ENCODE data around the gene CTIF.

Gene CTIF

DNA sequence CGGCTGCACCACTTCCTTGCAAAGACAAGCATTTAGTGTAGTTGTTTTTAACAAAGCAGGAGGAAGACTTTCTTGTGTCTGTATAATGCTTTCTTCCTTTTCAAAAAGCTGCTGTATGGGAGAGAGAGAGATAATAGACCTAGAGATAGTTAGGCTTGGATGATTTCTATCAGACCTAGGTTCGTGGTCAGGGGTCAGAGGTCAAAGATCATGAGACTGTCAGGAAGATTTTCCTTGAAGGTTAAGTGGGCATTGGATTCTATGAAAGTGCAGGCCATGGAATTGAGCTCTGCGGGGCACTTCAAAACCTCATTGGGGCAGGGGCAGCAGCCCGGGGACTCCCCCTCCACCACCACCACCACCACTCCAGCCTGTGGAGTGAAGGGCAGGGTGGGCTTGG, 164.6 kb downstream of the CTIF start:
- Histone ChIP-seq H3K9me2 (replicated peaks; ENCODE audit: insufficient read depth, low read length) (no peaks in the 10 kb centered on the region), H3K9ac (ENCODE audit: low read length) (no peak overlapping the region), H3K79me2 (ENCODE audit: low read length) (no peaks in the 10 kb centered on the region), H3K4me2 (ENCODE audit: low read depth, low read length) (no peak overlapping the region), H3K4me1 (ENCODE audit: low read length) (0 out of 2 replicates have a peak, but pooled peaks cover 6% of the 10 kb centered on the region), H3K27me3 (replicated peaks; ENCODE audit: insufficient read depth, low read length) (no peaks in the 10 kb centered on the region), H3K36me3 (replicated peaks; ENCODE audit: insufficient read depth, low read length) (no peaks in the 10 kb centered on the region), H3K27ac (ENCODE audit: low read length) (no peak overlapping the region), H3K9me3 (replicated peaks; ENCODE audit: insufficient read depth, low read length) (no peaks in the 10 kb centered on the region), H4K20me1 (ENCODE audit: insufficient read depth, low read length) (no peaks in the 10 kb centered on the region), H3K4me3 (ENCODE audit: low read length) (no peak overlapping the region), H3F3A (ENCODE audit: insufficient read depth, low read length) (no peaks in the 10 kb centered on the region), H2AFZ (ENCODE audit: low read length) (no peak overlapping the region)
- no peak for DNase-seq
- TF ChIP-seq EZH2phosphoT487 (IDR thresholded peaks at IDR 0.05; ENCODE audit: low read length) (no peak), EZH2 (optimal IDR thresholded peaks at IDR 0.05; ENCODE audit: low read depth, low read length) (no peak)
- TF ChIP-seq, protein P1, sequence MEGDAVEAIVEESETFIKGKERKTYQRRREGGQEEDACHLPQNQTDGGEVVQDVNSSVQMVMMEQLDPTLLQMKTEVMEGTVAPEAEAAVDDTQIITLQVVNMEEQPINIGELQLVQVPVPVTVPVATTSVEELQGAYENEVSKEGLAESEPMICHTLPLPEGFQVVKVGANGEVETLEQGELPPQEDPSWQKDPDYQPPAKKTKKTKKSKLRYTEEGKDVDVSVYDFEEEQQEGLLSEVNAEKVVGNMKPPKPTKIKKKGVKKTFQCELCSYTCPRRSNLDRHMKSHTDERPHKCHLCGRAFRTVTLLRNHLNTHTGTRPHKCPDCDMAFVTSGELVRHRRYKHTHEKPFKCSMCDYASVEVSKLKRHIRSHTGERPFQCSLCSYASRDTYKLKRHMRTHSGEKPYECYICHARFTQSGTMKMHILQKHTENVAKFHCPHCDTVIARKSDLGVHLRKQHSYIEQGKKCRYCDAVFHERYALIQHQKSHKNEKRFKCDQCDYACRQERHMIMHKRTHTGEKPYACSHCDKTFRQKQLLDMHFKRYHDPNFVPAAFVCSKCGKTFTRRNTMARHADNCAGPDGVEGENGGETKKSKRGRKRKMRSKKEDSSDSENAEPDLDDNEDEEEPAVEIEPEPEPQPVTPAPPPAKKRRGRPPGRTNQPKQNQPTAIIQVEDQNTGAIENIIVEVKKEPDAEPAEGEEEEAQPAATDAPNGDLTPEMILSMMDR (IDR thresholded peaks at IDR 0.05; ENCODE audit: low read length) = no peak

DNA sequence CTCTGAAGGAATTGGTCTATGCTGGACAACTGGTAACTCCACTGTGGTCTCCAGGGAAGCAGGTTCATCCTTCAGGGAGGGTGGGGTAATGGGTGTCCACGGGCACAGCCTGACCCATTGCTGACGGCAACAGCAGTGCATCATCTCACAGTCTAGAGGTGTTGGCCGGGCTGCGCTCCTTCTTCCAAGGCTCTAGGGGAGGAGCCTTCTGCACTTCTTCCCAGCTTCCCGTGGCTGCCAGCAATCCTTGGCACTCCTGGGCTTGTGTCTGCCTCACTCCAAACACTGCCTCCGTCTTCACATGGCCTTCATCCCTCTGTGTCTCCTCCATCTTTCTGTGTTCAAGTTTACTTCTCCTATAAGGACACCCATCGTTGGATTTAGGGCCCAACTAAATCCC, 166.2 kb downstream of the CTIF start:
- no peaks in the 10 kb centered on the region for H3K36me3 ChIP-seq (replicated peaks; ENCODE audit: insufficient read depth, low read length)
- no peak overlapping the region for H3K9ac ChIP-seq (ENCODE audit: low read length)
- H3K4me2 ChIP-seq (ENCODE audit: low read depth, low read length) = no peak overlapping the region
- H3K9me2 ChIP-seq (replicated peaks; ENCODE audit: insufficient read depth, low read length) = no peaks in the 10 kb centered on the region
- no peaks in the 10 kb centered on the region for H3F3A ChIP-seq (ENCODE audit: insufficient read depth, low read length)
- H3K4me3 ChIP-seq (ENCODE audit: low read length) = no peak overlapping the region
- H3K27me3 ChIP-seq (replicated peaks; ENCODE audit: insufficient read depth, low read length) = no peaks in the 10 kb centered on the region
- H4K20me1 ChIP-seq (ENCODE audit: insufficient read depth, low read length) = no peaks in the 10 kb centered on the region
- H3K9me3 ChIP-seq (replicated peaks; ENCODE audit: insufficient read depth, low read length) = no peaks in the 10 kb centered on the region
- no peaks in the 10 kb centered on the region for H3K79me2 ChIP-seq (ENCODE audit: low read length)
- no peak for TF ChIP-seq EZH2phosphoT487 (IDR thresholded peaks at IDR 0.05; ENCODE audit: low read length)
- no peak for DNase-seq
- no peak overlapping the region for H2AFZ ChIP-seq (ENCODE audit: low read length)
- 0 out of 2 replicates have a peak, but pooled peaks cover 6% of the 10 kb centered on the region for H3K4me1 ChIP-seq (ENCODE audit: low read length)
- H3K27ac ChIP-seq (ENCODE audit: low read length) = no peak overlapping the region

DNA sequence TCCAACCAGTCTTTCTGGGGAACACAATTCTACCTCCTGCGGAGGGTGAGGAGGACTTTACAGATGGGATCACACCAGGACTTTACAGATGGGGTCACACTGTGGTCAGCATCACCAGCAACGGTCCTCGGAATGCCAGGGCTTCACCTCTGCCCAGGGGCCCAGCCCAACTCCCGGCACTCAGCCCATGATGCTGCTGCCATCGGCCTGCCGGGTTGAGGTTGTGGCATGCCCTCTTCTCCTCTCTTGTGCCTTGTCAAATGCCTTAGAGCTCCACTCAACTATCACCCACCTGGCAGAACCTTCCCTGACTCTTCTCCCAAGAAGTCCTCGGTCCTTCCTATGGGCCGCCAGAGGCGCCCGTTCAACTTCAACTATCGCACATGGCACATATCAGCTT, 166.7 kb downstream of the CTIF start:
- no peak overlapping the region for H3K27ac ChIP-seq (ENCODE audit: low read length)
- H3K9ac ChIP-seq (ENCODE audit: low read length) = no peak overlapping the region
- H4K20me1 ChIP-seq (ENCODE audit: insufficient read depth, low read length) = no peaks in the 10 kb centered on the region
- H3K79me2 ChIP-seq (ENCODE audit: low read length) = no peaks in the 10 kb centered on the region
- no peak overlapping the region for H2AFZ ChIP-seq (ENCODE audit: low read length)
- H3K4me1 ChIP-seq (ENCODE audit: low read length) = 0 out of 2 replicates have a peak, but pooled peaks cover 6% of the 10 kb centered on the region
- H3K4me3 ChIP-seq (ENCODE audit: low read length) = no peak overlapping the region
- H3K27me3 ChIP-seq (replicated peaks; ENCODE audit: insufficient read depth, low read length) = no peaks in the 10 kb centered on the region
- TF ChIP-seq EZH2phosphoT487 (IDR thresholded peaks at IDR 0.05; ENCODE audit: low read length) (no peak), EZH2 (optimal IDR thresholded peaks at IDR 0.05; ENCODE audit: low read depth, low read length) (no peak)
- TF ChIP-seq, protein P1 (IDR thresholded peaks at IDR 0.05; ENCODE audit: low read length) = no peak
- no peaks in the 10 kb centered on the region for H3F3A ChIP-seq (ENCODE audit: insufficient read depth, low read length)
- no peaks in the 10 kb centered on the region for H3K9me3 ChIP-seq (replicated peaks; ENCODE audit: insufficient read depth, low read length)
- H3K9me2 ChIP-seq (replicated peaks; ENCODE audit: insufficient read depth, low read length) = no peaks in the 10 kb centered on the region
- no peak overlapping the region for H3K4me2 ChIP-seq (ENCODE audit: low read depth, low read length)
- no peak for DNase-seq
- no peaks in the 10 kb centered on the region for H3K36me3 ChIP-seq (replicated peaks; ENCODE audit: insufficient read depth, low read length)

DNA sequence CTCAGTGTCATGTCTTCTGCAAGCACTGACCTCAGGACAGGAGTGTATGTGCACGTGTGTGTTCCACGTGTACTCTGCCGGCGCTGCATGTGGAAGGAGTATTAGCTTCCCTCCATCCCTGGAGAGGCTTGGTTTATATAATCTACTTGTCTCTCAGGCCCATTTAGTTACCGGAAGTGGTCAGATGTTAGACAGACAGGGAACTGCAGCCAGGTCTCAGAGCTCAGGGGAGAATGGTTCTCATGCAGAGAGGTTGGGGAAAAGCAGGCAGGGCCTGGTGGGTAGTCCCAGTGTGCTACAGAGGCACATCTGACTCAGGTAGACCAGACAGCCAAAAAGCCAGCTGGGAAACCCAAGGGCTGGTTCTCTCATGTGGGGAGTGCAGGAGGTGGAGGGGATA, 167.9 kb downstream of the CTIF start:
- Histone ChIP-seq H3F3A (ENCODE audit: insufficient read depth, low read length) (no peaks in the 10 kb centered on the region), H3K4me1 (ENCODE audit: low read length) (0 out of 2 replicates have a peak, but pooled peaks cover 6% of the 10 kb centered on the region), H2AFZ (ENCODE audit: low read length) (no peak overlapping the region), H3K9me2 (replicated peaks; ENCODE audit: insufficient read depth, low read length) (no peaks in the 10 kb centered on the region), H3K36me3 (replicated peaks; ENCODE audit: insufficient read depth, low read length) (no peaks in the 10 kb centered on the region), H3K27me3 (replicated peaks; ENCODE audit: insufficient read depth, low read length) (no peaks in the 10 kb centered on the region), H3K9ac (ENCODE audit: low read length) (no peak overlapping the region), H4K20me1 (ENCODE audit: insufficient read depth, low read length) (no peaks in the 10 kb centered on the region), H3K4me2 (ENCODE audit: low read depth, low read length) (no peak overlapping the region), H3K4me3 (ENCODE audit: low read length) (no peak overlapping the region), H3K9me3 (replicated peaks; ENCODE audit: insufficient read depth, low read length) (no peaks in the 10 kb centered on the region), H3K27ac (ENCODE audit: low read length) (no peak overlapping the region), H3K79me2 (ENCODE audit: low read length) (no peaks in the 10 kb centered on the region)
- DNase-seq = peak; percentile 35
- TF ChIP-seq, protein P1 (IDR thresholded peaks at IDR 0.05; ENCODE audit: low read length) = no peak
- TF ChIP-seq EZH2phosphoT487 (IDR thresholded peaks at IDR 0.05; ENCODE audit: low read length) = no peak
- TF ChIP-seq EZH2 (optimal IDR thresholded peaks at IDR 0.05; ENCODE audit: low read depth, low read length) = no peak

All from MM.1S (cell line).